Tibial artery (tissue), 4 donors: ENCODE results near the gene DPP8.

Experiments used
- DNase-seq, 2 donors: peaks; one replicate each; pipeline ENCODE4 v3.0.0-alpha.2; 2019
- H3K27ac ChIP-seq, 2 donors: fragments of 200-600 bp; sonication (generic) in 1 of 2; 1 replicate in 1 of 2; 2 replicates in 1 of 2; pipeline ENCODE4 v1.5.1; 2018 to 2019; ENCODE audit warnings: mild to moderate bottlenecking in 1 of 2
- H3K27me3 ChIP-seq, 2 donors: fragments of 200-600 bp; sonication (generic) in 1 of 2; one replicate each; pipeline versions ENCODE4 v1.5.1 to v1.6.0; 2016 to 2019
- H3K36me3 ChIP-seq, 3 donors: fragments of 200-600 bp; sonication (generic) in 2 of 3; one replicate each; pipeline ENCODE4 v1.5.1; 2016 to 2019; ENCODE audit warnings: mild to moderate bottlenecking in 2 of 3
- H3K4me1 ChIP-seq, 4 donors: fragments of 200-600 bp; sonication (generic) in 2 of 4; 1 replicate in 3 of 4; 2 replicates in 1 of 4; pipeline ENCODE4 v1.5.1; 2016 to 2019
- H3K4me3 ChIP-seq, 2 donors: fragments of 200-600 bp; sonication (generic) in 1 of 2; 1 replicate in 1 of 2; 2 replicates in 1 of 2; pipeline ENCODE4 v1.5.1; 2018 to 2019; ENCODE audit warnings: mild to moderate bottlenecking in 2 of 2
- H3K9me3 ChIP-seq, 3 donors: fragments of 200-600 bp; sonication (generic) in 1 of 3; one replicate each; pipeline ENCODE4 v1.5.1; 2016 to 2019
- CTCF ChIP-seq, 2 experiments: fragments of 200-600 bp in 1 of 2; fragments of 450-650 bp in 1 of 2; IDR thresholded peaks; one replicate each; pipeline ENCODE4 v1.5.1; 2017 to 2019; ENCODE audit warnings: antibody characterized with exemption in 2 of 2, mild to moderate bottlenecking in 1 of 2, moderate library complexity in 1 of 2
- intact Hi-C: fragments of 100-400 bp; cut with DNase I; formaldehyde crosslinking; loops from one replicate; pipeline ENCODE4 v1.15.0; 2023; ENCODE audit warnings: low total_unique reads

DPP8 gene

GRCh38 chr15:65450556-65450955 is 66.9 kb downstream of the DPP8 start:
- Histone ChIP-seq H3K4me1 (no peaks in the 10 kb centered on the region), H3K4me3 (no peak overlapping the region), H3K27ac (no peak overlapping the region), H3K9me3 (no peaks in the 10 kb centered on the region), H3K36me3 (peaks cover 58 to 82% (median 71%) of the 10 kb centered on the region in 3 donors), H3K27me3 (no peaks in the 10 kb centered on the region)
- intact Hi-C loops, result no loop called here
- no peak for DNase-seq
- TF ChIP-seq CTCF (IDR thresholded peaks at IDR 0.05), result no peak

GRCh38 chr15:65447145-65447544 is 70.3 kb downstream of the DPP8 start:
- Histone ChIP-seq H3K4me1 (no peaks in the 10 kb centered on the region), H3K36me3 (peaks cover 44 to 56% (median 49%) of the 10 kb centered on the region in 3 donors), H3K27ac (no peak overlapping the region), H3K4me3 (no peak overlapping the region), H3K27me3 (no peaks in the 10 kb centered on the region), H3K9me3 (no peaks in the 10 kb centered on the region)
- intact Hi-C loops, result no loop called here
- no peak for DNase-seq
- TF ChIP-seq CTCF (IDR thresholded peaks at IDR 0.05), result no peak

GRCh38 chr15:65434201-65434600 is 83.3 kb downstream of the DPP8 start:
- no peak overlapping the region for H3K4me3 ChIP-seq
- intact Hi-C loops, result no loop called here
- H3K27ac ChIP-seq, result no peak overlapping the region
- H3K27me3 ChIP-seq, result no peaks in the 10 kb centered on the region
- no peak for TF ChIP-seq CTCF (IDR thresholded peaks at IDR 0.05)
- H3K4me1 ChIP-seq, result no peaks in the 10 kb centered on the region
- DNase-seq, result no peak
- no peaks in the 10 kb centered on the region for H3K36me3 ChIP-seq
- H3K9me3 ChIP-seq, result no peaks in the 10 kb centered on the region

- no peaks in the 10 kb centered on the region for H3K9me3 ChIP-seq
- DNase-seq, result no peak
- H3K4me3 ChIP-seq, result no peak overlapping the region
- intact Hi-C loops, result no loop called here
- H3K36me3 ChIP-seq, result no peaks in the 10 kb centered on the region
- H3K4me1 ChIP-seq, result no peaks in the 10 kb centered on the region
- TF ChIP-seq CTCF (IDR thresholded peaks at IDR 0.05), result no peak
- no peaks in the 10 kb centered on the region for H3K27me3 ChIP-seq
- no peak overlapping the region for H3K27ac ChIP-seq
Measured at GRCh38 chr15:65431731-65432130, 85.8 kb downstream of the DPP8 start.

- intact Hi-C loops, result no loop called here
- Histone ChIP-seq H3K36me3 (no peaks in the 10 kb centered on the region), H3K27me3 (peaks cover 0 to under 1% of the 10 kb centered on the region in 2 donors), H3K9me3 (no peaks in the 10 kb centered on the region), H3K27ac (no peak overlapping the region), H3K4me1 (peaks cover 2 to 13% (median 12%) of the 10 kb centered on the region in 4 donors), H3K4me3 (no peak overlapping the region)
- TF ChIP-seq CTCF (IDR thresholded peaks at IDR 0.05), result no peak
- DNase-seq, result peak in 1 of 2 donors; percentile 40
Measured at GRCh38 chr15:65426216-65426853, 91.2 kb downstream of the DPP8 start.
